Fibroblast of pulmonary artery (primary cell): ENCODE data around the gene NDFIP2.
A peak's percentile ranks its signal among the peaks of the same experiment; 100 is the strongest.

Source experiments
- DNase-seq: peaks from one replicate; pipeline ENCODE4 v3.0.0-alpha.2; 2010; ENCODE audit warnings: low read depth
- H3K4me3 ChIP-seq: replicated peaks from 2 replicates; pipeline ENCODE4 v1.5.1; 2011; ENCODE audit warnings: low read depth, mild to moderate bottlenecking, control low read depth, low read length, moderate library complexity
- TF ChIP-seq, protein P1 (sequence below): IDR thresholded peaks from 2 replicates; pipeline ENCODE4 v1.5.1; 2011; ENCODE audit warnings: mild to moderate bottlenecking, control low read depth, low read length, inconsistent platforms; ENCODE audit errors: missing control alignments

Gene NDFIP2

DNA sequence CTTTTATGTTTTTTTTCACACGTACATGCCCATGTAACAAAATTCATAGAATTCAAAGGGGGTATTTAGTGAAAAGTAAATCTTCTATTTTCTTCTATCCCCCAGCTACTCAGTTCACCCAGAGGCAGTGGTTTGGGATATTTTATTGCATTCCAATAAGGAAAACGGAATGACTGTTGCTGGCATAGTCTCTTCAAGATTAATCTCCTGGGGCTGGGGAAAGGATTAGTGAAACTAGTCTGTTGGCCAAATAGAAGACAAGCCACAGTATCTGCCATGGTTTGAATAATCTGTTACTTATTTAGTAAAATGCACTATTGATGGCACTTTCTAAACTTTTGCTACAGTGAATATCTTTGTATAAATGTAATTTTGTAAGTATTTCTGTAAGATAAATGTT is 122.0 kb downstream of the NDFIP2 start:
- TF ChIP-seq, protein P1, sequence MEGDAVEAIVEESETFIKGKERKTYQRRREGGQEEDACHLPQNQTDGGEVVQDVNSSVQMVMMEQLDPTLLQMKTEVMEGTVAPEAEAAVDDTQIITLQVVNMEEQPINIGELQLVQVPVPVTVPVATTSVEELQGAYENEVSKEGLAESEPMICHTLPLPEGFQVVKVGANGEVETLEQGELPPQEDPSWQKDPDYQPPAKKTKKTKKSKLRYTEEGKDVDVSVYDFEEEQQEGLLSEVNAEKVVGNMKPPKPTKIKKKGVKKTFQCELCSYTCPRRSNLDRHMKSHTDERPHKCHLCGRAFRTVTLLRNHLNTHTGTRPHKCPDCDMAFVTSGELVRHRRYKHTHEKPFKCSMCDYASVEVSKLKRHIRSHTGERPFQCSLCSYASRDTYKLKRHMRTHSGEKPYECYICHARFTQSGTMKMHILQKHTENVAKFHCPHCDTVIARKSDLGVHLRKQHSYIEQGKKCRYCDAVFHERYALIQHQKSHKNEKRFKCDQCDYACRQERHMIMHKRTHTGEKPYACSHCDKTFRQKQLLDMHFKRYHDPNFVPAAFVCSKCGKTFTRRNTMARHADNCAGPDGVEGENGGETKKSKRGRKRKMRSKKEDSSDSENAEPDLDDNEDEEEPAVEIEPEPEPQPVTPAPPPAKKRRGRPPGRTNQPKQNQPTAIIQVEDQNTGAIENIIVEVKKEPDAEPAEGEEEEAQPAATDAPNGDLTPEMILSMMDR, result no peak
- H3K4me3 ChIP-seq, result no peak overlapping the region
- DNase-seq, result no peak

DNA sequence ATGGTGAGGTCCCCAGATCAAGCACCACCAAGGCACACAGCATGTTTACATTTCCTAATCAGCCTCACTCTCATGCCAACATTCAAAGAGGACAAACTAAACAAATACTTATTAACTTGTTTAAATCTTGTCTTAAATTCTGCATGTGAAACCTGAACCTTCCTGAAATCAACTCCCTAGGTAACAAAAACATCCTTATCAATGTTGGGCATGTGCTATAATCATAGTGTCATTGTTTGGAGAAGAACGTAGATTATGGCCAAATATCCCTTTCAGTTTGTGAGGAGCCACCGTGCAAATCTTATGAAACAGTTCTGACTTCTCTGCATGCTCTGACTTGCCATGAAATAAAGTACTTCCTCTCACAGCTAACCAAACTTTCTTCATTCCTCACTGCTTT is 123.8 kb downstream of the NDFIP2 start:
- TF ChIP-seq, protein P1, result no peak
- H3K4me3 ChIP-seq, result no peak overlapping the region
- DNase-seq, result peak; percentile 16
